Left renal pelvis (tissue), 4 donors: ENCODE measurements around the gene SNRK. TPM values are rescaled to one million over a fixed set of nuclear protein-coding genes. Genes with fewer than 3 reads are reported as not detected.

Experiments used
- DNase-seq, 4 donors: peaks; one replicate each; pipeline ENCODE4 v3.0.0-alpha.2; 2013; ENCODE audit warnings: low read depth in 4 of 4, low spot score in 3 of 4
- polyA plus RNA-seq, 4 donors: library from polyadenylated mRNA; unstranded; fragments of 120-200 nt; gene quantifications; one replicate each; pipeline ENCODE4 v1.2.1, GENCODE V29; 2013; ENCODE audit not compliant: insufficient read length in 4 of 4

The SNRK gene
- polyA plus RNA-seq, 4 donors = 31.0 to 59.5 (median 52.3) TPM

DNA sequence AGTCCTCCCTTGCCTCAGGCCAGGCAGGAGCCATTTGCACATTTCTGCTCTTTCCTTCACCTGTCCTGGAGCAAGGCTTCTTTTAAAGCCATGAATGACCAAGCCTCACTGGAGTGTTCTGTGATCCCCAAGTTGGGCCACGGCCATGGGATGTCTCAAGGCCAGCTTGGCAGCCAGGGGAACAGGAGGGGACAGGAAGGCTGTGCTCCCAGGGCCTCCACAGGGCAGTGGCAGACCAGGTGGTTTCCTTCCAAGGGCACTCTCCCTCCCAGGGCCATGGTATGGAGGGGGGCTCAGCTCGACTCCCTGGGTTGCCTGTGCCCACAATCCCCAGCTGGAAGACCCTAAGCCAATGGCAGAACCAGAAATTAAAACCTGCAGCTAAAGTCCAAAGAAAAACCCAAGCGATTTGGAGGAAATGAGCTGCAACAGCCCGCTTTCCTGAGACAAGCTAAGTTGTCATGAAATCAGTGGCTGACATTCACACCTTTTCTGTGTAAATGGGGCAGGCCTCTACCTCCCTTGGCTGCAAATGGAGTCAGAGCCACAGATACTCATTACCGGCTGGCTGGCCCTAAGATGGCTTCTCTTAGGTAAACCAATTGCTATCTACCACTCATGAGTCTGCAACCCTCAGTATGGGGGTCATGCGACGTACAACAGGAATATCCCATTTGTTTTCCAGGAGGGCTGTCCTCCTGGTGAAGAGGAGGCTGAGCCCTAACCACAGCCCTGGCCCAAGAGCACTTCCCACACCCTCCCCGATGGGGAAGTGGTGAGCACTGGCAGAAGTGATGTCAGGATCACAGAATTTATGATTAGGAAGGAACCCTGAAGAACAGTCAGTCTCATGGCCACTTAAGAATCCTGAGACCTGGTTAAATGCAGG, 83.3 kb downstream of the SNRK start:
- DNase-seq = no peak

DNA sequence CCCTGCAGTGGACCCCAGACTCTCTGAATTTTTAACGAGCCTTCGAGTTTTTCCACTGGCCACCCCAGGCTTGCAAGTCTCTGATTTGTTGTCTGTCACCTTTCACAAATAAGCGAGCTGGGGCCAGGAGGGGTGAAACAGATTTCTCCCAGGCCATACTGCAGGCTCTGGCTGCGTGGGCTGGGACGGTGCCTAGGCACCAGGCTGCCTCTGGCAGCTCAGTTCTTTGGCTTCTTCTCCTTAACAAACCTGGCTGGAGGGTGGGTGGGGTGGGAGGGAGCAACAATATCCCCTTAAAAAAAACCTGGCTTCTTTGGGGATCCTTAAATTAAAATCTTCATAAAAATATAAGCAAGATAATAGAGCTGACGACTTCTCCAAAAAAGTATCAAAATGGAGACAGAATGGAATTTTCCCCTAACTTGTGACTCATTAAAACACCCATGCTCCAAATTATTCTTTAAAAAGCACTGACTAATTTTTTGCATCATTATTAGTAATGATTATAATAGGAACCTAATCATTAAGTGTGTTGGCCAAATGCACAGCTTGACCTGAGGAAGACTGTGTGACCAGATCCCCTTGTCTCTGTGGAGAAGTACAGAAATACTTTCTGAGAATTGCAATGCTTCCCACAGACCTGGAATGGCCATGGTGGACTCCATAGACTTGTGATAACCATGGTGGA, 84.1 kb downstream of the SNRK start:
- DNase-seq = no peak

DNA sequence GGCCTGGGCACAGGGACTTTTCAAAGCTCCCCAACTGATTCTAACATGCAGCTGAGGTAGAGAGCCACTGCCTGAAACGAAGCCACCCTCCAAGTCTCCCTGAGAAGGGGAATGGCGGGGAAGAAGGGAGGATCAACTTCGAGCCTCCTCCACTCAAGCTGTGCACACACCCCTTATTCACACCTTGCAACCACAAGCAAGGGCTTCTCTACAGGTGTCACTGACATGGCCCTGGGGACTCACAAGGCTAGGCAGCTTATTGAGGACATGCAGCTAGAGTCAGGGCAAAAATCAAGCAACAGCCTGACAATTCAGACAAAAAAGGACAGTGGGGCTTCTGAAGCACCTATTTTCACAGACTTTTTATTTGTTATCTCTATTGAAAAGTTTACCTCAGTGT, 85.2 kb downstream of the SNRK start:
- no peak for DNase-seq

DNA sequence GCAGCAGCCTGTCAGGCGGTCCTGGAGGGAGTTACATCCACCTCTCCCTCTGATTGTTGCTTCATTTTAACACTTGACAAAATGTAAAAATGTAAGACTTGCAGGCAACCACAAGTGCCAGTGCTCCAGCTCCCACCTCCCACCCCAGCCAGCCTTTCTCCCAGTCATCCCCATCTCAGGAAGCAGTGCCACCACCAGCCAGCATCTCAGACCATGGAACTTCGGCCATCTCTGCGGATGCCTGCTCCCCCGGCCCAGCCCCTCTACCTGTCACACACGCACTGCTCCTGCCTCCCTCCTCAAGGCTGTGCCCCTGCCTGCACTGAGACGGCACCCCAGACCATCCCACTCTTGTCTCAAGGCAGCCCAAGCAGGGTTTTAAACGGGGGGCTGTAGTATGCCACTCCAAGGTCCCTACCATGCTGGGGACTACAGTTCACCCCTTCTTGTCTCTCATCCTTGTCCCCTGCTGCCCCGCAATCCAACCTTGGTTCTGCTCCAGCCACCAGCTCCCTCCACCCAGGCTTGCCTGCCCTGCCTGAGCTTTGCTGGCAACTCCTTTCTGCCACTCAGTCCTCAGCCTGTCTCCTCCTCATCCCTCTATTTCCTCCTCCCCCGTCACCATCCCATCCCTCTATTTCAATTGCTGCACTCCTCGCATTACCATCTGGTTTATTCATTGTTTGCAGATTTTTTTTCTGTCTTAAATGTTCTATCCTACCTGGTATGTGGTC, 85.8 kb downstream of the SNRK start:
- DNase-seq = no peak

DNA sequence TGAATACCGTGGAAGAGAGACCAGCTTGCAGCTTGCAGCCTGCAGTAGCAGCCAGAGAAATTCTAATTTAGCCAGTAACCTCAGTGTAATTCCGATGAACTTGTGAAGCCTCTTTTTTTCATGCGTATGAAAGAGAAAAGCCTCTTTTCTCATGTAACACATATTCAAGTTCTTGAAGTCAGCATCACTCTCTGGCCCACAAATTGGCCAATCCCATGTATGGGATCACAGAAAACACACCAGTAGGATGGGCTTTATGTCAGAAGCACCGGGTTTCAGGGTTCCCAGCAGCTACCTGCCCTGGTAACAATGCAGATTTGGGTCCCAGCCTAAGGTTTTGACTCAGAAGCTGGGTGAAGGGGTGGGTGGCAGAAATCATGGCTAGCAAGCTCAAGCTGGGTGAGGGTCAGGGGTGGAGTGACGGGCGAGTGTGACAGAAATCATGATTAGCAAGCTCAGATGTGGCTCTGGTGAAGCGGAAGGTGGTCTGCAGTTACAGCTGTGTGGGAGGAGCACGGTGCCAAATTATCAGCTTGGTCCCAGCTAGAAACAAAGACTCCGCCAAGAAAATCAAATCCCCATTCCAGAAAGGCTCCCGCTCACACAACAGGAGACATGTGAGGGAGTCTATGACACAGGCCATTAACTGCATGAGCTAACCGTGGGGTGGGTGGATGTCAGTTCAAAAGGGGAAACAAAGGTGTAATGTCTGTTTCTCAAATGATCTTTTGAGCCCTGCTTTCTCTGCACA, 86.6 kb downstream of the SNRK start:
- peak in 1 of 4 donors; percentile 39 for DNase-seq

DNA sequence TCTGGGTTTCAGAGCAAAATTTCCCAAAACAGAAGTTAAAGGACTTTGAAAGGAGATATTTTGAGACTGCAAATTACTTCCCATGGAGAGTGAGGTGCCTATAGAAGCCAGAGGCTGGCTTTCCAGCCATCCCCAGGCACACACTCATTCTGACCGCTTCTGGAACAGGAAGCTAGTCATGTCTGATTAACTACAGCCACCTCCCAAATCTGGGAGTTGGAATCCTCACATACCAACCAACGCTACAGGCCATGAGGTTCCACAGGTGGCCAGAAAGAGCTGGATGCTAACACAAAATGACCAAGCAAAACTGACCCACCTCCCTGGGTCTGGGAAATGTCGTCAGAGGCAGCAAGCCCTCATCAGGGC, 87.2 kb downstream of the SNRK start:
- no peak for DNase-seq

DNA sequence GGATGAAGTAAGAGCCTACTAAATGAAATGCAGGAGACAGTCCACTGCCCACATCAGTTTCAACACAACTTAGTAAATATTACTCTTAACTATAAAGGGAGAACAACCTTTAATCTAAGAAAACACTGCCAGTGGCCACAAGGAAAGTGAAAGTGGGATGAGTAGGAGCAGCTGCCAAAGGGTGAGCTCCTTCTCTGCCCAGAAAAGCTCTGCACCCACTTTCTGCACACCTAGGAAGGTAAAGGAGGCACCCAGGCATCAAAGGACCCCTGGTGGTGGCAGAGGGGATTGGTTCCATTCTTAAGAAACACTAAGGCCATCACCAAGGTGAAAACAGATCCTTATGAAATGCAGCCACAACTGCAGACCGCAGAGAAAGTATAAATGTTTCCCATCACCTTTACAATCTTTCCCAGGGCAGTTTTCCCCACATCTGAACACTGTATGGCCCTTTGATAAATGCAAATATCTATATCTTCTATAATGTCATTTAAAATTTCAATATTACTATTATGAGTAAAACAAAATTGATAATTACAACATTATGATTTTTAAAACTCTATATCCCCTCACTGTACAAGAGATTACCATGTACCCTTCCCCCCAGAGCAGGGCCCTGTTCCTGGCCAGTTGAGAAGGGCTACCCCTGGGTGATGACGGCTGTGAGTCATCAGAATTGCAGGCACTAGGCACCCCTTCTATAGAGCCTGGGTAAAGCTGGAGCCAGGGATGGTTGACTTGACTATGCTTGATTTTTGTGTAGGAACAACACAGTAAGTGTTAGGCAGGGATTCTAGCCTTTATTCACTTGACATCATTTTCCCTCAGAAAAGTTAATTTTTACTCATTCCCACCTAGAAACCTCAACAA, 92.0 kb downstream of the SNRK start:
- DNase-seq = no peak

DNA sequence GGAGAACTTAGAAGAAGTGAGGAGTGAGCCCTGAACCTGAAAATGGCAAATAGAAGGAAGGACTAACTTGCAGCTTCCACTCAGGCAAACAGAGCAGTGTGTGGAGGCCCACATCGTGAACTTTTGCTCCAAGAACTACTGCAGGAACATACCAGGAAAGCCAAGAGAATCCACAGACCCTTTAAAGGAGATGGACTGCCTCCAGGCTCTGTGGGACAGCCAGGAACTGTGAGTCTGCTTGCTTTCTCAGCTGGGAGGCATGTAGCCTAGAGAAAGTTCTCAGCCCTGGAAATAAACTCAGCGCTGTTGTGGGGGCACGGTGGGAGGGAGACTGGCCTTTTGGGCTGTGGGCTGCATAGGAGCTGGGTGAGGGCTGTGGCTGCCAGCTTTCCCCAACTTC, 93.0 kb downstream of the SNRK start:
- no peak for DNase-seq

DNA sequence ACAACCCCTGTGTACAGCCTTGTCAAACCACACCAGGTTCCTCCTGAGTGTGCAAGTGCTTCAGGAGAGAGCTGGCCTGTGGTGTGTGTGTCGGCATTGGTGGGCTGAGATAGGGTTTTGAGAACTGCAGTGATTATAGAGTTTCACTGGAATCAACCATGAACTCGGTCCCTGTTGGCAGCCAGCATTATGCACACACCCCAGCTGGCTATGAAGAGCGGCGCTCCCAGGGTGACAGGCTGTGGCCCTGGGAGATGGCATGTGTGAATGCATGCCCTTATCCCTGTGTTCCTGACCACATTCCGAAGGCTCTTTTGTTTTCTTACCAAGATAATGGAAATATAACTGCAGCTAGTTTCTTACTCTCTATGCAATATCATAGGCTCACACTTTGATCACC, 101.8 kb downstream of the SNRK start:
- no peak for DNase-seq

DNA sequence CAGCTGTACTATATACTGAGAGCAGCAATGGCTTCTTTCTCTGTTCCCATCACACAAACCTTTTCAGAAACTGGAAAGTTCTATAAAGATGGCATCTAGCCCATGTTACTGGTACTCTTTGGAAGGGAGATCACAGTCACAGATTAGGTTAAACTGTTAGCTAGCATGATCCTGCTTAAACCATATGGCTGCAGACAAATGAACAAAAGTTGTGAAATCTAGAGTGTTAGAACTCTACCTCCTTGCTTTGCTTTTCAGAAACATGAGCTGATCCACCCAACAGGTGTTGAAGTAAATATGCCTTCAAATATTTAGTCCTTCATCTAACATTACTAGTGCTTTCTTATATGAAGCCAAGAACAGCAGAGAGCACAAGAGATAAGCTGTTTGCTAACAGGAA, 102.6 kb downstream of the SNRK start:
- DNase-seq = no peak

DNA sequence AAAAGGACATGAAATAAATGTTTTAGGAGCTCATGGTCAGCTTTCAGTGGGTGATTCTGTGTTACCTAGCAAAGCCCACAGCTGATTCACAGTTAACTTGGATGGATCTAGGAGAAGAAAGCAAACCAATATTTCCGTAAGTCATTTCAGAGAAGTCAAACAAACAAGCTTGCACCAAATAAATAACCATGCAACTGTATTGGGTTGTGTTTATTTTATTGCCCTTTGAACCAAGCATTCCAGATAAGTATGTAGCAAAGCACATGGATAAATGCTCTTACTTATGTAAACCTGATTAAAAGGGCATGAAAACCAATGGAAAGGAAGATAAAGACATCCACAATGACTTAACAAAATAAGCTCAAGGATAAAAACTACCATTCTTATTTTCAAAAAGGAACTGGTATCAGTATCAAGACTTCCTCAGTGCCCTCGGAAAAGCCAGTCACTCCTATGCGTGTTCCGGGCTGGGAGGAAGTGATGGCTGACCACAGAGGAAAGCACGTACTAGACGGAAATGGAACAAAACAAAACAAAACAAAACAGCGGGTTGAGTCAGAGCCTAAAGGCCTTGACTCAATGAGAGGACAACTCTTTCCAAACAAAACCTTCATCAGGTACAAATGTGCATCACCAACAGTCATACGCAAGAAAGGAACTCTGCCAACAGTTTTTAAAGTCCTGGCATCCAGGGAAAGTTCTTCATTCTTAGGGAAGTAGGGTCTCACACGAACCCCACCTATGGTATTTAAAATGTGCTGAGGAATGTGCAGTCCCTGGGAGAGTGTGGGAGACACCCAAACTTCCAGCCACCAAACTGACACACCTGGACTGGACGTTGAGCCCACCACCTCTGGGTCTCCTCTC, 103.3 kb downstream of the SNRK start:
- DNase-seq = no peak

DNA sequence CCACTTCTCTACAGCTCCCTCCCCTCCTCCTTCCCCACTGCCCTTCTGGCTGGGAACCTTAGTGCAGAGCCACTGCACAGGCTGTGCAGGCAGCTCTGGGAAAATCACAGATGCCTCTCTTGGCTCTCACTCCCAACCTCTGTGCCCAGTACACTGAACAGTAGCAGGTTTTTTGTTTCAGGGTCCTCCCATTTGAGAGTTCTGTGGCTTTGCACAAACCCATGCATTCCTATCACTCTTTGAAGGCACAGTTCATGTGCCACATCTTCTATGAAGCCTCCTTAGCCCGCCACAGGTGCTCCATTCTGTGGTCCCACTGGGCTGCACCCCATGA, 103.9 kb downstream of the SNRK start:
- no peak for DNase-seq

DNA sequence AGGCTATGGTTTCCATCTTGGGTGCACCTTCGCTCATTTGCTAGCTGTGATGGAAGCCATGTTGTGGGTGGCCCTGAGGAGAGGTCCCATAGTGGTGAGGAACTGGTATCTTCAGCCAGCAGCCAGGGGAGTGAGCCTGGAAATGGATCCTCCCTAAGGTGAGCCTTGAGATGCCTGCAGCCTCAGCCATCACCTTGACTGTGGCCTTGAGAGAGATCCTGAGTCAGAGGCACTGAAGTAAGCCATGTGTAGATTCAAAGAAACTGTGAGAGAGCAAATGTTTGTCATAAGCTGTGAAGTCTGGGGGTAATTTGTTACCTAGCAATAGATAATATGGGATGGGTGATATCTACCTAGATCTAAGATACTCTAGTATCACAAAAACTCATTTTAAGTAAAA, 105.3 kb downstream of the SNRK start:
- no peak for DNase-seq

DNA sequence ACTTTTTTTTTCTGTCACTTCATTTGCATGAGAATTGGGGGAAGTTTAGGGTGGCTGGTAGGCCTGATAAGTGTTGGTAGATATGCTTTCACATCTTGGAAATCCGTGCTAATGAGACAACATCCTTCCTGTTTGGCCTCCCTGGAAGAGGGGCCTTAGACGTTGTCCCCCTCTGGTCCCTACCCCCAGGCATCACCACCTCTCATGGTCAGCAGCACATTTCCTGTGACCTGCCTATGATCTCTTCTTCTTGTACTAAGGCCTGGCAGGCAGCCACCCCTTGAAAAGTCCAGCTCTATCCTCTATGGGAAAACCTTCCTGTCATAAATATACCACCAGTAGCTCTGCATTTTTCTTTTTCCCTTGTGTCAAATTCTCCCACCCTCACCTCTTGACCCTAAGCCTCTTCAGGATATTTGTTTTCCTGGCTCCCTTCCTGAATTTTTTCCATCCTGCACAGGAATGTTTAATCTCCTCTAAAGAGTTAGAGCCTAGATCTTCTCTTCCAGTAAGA, 107.8 kb downstream of the SNRK start:
- DNase-seq = peak in 1 of 4 donors; percentile 18

DNA sequence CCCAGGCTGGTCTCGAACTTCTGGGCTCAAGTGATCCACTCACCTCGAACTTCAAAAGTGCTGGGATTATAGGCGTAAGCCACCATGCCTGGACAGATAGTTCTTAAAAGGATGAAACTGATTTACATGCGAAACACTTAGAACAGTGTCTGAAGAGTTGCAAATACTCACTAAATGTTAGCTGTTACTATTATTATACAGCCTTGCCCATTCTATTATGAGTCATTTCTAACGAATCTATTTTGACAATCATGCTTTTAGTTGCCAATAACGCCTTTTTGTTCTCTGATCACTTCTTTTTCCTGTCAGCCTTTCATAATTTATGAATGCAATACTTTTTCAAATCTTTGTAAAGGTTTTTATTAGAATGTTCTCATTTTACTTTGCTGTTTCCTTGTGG, 112.7 kb downstream of the SNRK start:
- no peak for DNase-seq

DNA sequence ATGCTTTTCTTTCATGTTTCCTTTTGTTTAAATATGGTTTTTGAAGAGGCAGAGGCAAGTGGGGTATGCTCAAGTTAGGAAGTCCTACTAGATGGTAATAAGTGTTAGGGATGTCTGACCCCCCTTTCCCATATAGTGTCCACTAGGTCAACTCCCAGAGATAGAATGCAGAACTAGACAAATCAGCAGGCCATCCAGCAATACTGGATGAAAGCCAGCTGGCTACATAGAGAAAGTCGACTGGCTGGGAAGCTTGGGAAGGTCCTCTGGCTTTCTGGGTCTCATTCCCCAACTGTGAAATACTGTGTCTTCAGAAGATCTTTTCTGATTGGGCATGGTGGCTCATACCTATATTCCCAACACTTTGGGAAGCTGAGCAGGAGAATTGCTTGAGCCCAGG, 113.8 kb downstream of the SNRK start:
- no peak for DNase-seq
